Muscle layer of colon (tissue), 2 donors: Measurements from ENCODE around the gene GPC6.
"Not testable (repeated sequence)": the region's sequence is repeated elsewhere in the genome, so short reads cannot be mapped to it uniquely, and the experiment has no call there.

Experiments used
- H3K27ac ChIP-seq: one replicate; pipeline ENCODE4 v1.7.0; 2013; ENCODE audit warnings: low read depth, mild to moderate bottlenecking, low read length, moderate library complexity
- H3K27me3 ChIP-seq, 2 donors: one replicate each; pipeline ENCODE4 v1.7.0; 2013; ENCODE audit warnings: low read length in 2 of 2, mild to moderate bottlenecking in 2 of 2; ENCODE audit not compliant: insufficient read depth in 2 of 2, control insufficient read depth in 1 of 2
- H3K36me3 ChIP-seq: one replicate; pipeline ENCODE4 v1.7.0; 2013; ENCODE audit warnings: mild to moderate bottlenecking, low read length; ENCODE audit not compliant: insufficient read depth
- H3K4me1 ChIP-seq: one replicate; pipeline ENCODE4 v1.7.0; 2013; ENCODE audit warnings: mild to moderate bottlenecking, low read length; ENCODE audit not compliant: insufficient read depth
- H3K4me3 ChIP-seq, 2 donors: one replicate each; pipeline ENCODE4 v1.7.0; 2013; ENCODE audit warnings: low read length in 2 of 2, low read depth in 1 of 2, mild to moderate bottlenecking in 1 of 2, moderate library complexity in 1 of 2
- H3K9ac ChIP-seq: one replicate; pipeline ENCODE4 v1.7.0; 2013; ENCODE audit warnings: low read length
- H3K9me3 ChIP-seq: one replicate; pipeline ENCODE4 v1.7.0; 2013; ENCODE audit warnings: mild to moderate bottlenecking, low read length
- donor health status: abdominal sarcoma.
- donor health status: Adenocarcinoma of cecum.

The GPC6 gene

GRCh38 chr13:93226623-93227279 lies at the start of gene GPC6:
TSS of gene GPC6 (plus strand) at chr13:93226807.
- peaks cover 12% of the 10 kb centered on the region for H3K4me1 ChIP-seq
- H3K36me3 ChIP-seq, result no peaks in the 10 kb centered on the region
- H3K27me3 ChIP-seq, result peaks cover 0 to 6% of the 10 kb centered on the region in 2 donors
- peak within 1 kb of the TSS; percentile 30 for H3K9ac ChIP-seq
- H3K4me3 ChIP-seq, result peak within 1 kb of the TSS; percentile 73 to 85
- no peaks in the 10 kb centered on the region for H3K9me3 ChIP-seq
- peak within 1 kb of the TSS; percentile 73 for H3K27ac ChIP-seq

GRCh38 chr13:93180356-93180969 lies 46.1 kb upstream of the GPC6 start:
- Histone ChIP-seq H3K27ac (no peak overlapping the region), H3K9me3 (no peaks in the 10 kb centered on the region), H3K9ac (no peak overlapping the region), H3K4me1 (no peaks in the 10 kb centered on the region), H3K27me3 (no peaks in the 10 kb centered on the region), H3K36me3 (no peaks in the 10 kb centered on the region), H3K4me3 (no peak overlapping the region)

GRCh38 chr13:93182406-93182805 lies 44.2 kb upstream of the GPC6 start:
- Histone ChIP-seq H3K36me3 (no peaks in the 10 kb centered on the region), H3K27me3 (no peaks in the 10 kb centered on the region), H3K9ac (no peak overlapping the region), H3K9me3 (no peaks in the 10 kb centered on the region), H3K27ac (no peak overlapping the region), H3K4me3 (no peak overlapping the region), H3K4me1 (no peaks in the 10 kb centered on the region)

GRCh38 chr13:93183302-93183701 lies 43.3 kb upstream of the GPC6 start:
- H3K9ac ChIP-seq, result no peak overlapping the region
- no peaks in the 10 kb centered on the region for H3K36me3 ChIP-seq
- H3K27me3 ChIP-seq, result no peaks in the 10 kb centered on the region
- H3K27ac ChIP-seq, result no peak overlapping the region
- H3K4me3 ChIP-seq, result no peak overlapping the region
- H3K9me3 ChIP-seq, result no peaks in the 10 kb centered on the region
- no peaks in the 10 kb centered on the region for H3K4me1 ChIP-seq

- no peak overlapping the region for H3K4me3 ChIP-seq
- no peak overlapping the region for H3K9ac ChIP-seq
- H3K27me3 ChIP-seq, result no peaks in the 10 kb centered on the region
- H3K36me3 ChIP-seq, result no peaks in the 10 kb centered on the region
- H3K4me1 ChIP-seq, result no peaks in the 10 kb centered on the region
- no peak overlapping the region for H3K27ac ChIP-seq
- no peaks in the 10 kb centered on the region for H3K9me3 ChIP-seq
Measured at GRCh38 chr13:93190006-93190405, 36.6 kb upstream of the GPC6 start.

- no peaks in the 10 kb centered on the region for H3K36me3 ChIP-seq
- no peaks in the 10 kb centered on the region for H3K4me1 ChIP-seq
- no peak overlapping the region for H3K4me3 ChIP-seq
- no peaks in the 10 kb centered on the region for H3K27me3 ChIP-seq
- H3K27ac ChIP-seq, result no peak overlapping the region
- H3K9ac ChIP-seq, result no peak overlapping the region
- H3K9me3 ChIP-seq, result no peaks in the 10 kb centered on the region
Measured at GRCh38 chr13:93193682-93194081, 32.9 kb upstream of the GPC6 start.

- Histone ChIP-seq H3K36me3 (no peaks in the 10 kb centered on the region), H3K9ac (no peak overlapping the region), H3K27me3 (no peaks in the 10 kb centered on the region), H3K27ac (no peak overlapping the region), H3K4me3 (no peak overlapping the region), H3K4me1 (no peaks in the 10 kb centered on the region), H3K9me3 (no peaks in the 10 kb centered on the region)
Measured at GRCh38 chr13:93199856-93200255, 26.8 kb upstream of the GPC6 start.

- H3K36me3 ChIP-seq, result no peaks in the 10 kb centered on the region
- no peak overlapping the region for H3K9ac ChIP-seq
- H3K27ac ChIP-seq, result no peak overlapping the region
- no peaks in the 10 kb centered on the region for H3K4me1 ChIP-seq
- H3K4me3 ChIP-seq, result no peak overlapping the region
- H3K27me3 ChIP-seq, result no peaks in the 10 kb centered on the region
- no peaks in the 10 kb centered on the region for H3K9me3 ChIP-seq
Measured at GRCh38 chr13:93200626-93201025, 26.0 kb upstream of the GPC6 start.

- Histone ChIP-seq H3K27ac (no peak overlapping the region), H3K4me1 (no peaks in the 10 kb centered on the region), H3K9ac (no peak overlapping the region), H3K27me3 (no peaks in the 10 kb centered on the region), H3K4me3 (no peak overlapping the region), H3K36me3 (no peaks in the 10 kb centered on the region), H3K9me3 (no peaks in the 10 kb centered on the region)
Measured at GRCh38 chr13:93201992-93202558, 24.5 kb upstream of the GPC6 start.

GRCh38 chr13:93206778-93207392 lies 19.7 kb upstream of the GPC6 start:
- not testable (repeated sequence) for H3K9ac ChIP-seq, H3K4me3 ChIP-seq, H3K36me3 ChIP-seq, H3K4me1 ChIP-seq, H3K27me3 ChIP-seq, H3K9me3 ChIP-seq, H3K27ac ChIP-seq

GRCh38 chr13:93216122-93216521 lies 10.5 kb upstream of the GPC6 start:
- H3K4me3 ChIP-seq, result no peak overlapping the region
- H3K4me1 ChIP-seq, result no peaks in the 10 kb centered on the region
- no peak overlapping the region for H3K27ac ChIP-seq
- no peaks in the 10 kb centered on the region for H3K9me3 ChIP-seq
- no peaks in the 10 kb centered on the region for H3K27me3 ChIP-seq
- H3K9ac ChIP-seq, result no peak overlapping the region
- no peaks in the 10 kb centered on the region for H3K36me3 ChIP-seq
